Measurements from ENCODE around the gene FAM227B.

GRCh38 chr15:49436751-49437150, 183.9 kb downstream of the FAM227B start:
- TF ChIP-seq CTCF (IDR thresholded peaks at IDR 0.05): no peak
- TF ChIP-seq POLR2AphosphoS5 (IDR thresholded peaks at IDR 0.05): no peak
